Loucy (cell line): ENCODE results near the gene LHFPL6.

Experiments
- CTCF ChIP-seq: fragments of 200-600 bp; sonication (generic); conservative IDR thresholded peaks from 2 replicates; pipeline ENCODE4 v1.5.1; 2014; ENCODE audit warnings: mild to moderate bottlenecking, antibody characterized with exemption, low read length
- EZH2phosphoT487 ChIP-seq: fragments of 200-600 bp; IDR thresholded peaks from 2 replicates; pipeline ENCODE4 v1.6.1; 2018; ENCODE audit warnings: antibody characterized with exemption, mild to moderate bottlenecking, moderate library complexity, borderline replicate concordance

GRCh38 chr13:39371706-39372105 lies 231.3 kb downstream of the LHFPL6 start:
- TF ChIP-seq CTCF: no peak
- TF ChIP-seq EZH2phosphoT487: no peak
